T-helper 2 cell treated with Interferon-gamma antibody and Interleukin-4, amounts not matched to agents 5 μg/mL and 100 μg/mL, for 36 hours (primary cell): ENCODE data around the gene TDRD12.
"Not testable (repeated sequence)": the region's sequence is repeated elsewhere in the genome, so short reads cannot be mapped to it uniquely, and the experiment has no call there.

Experiments
- DNase-seq: peaks from one replicate; pipeline ENCODE4 v3.0.0; 2021; ENCODE audit warnings: low spot score
- H3K27ac Mint-ChIP-seq: one replicate; pipeline ENCODE4 v1.8.0; 2021; ENCODE audit warnings: mild to moderate bottlenecking, mixed read lengths
- H3K27me3 Mint-ChIP-seq: one replicate; pipeline ENCODE4 v1.8.0; 2021; ENCODE audit warnings: low read depth, mixed read lengths
- H3K36me3 Mint-ChIP-seq: one replicate; pipeline ENCODE4 v1.8.0; 2021; ENCODE audit warnings: low read depth, mixed read lengths
- H3K4me1 Mint-ChIP-seq: one replicate; pipeline ENCODE4 v1.8.0; 2021; ENCODE audit warnings: low read depth, mixed read lengths
- H3K4me3 Mint-ChIP-seq: one replicate; pipeline ENCODE4 v1.8.0; 2022; ENCODE audit warnings: mild to moderate bottlenecking, moderate library complexity, mixed read lengths
- H3K9me3 Mint-ChIP-seq: one replicate; pipeline ENCODE4 v1.8.0; 2021; ENCODE audit warnings: mixed read lengths

The TDRD12 gene

GRCh38 chr19:32704006-32704405, 15.6 kb upstream of the TDRD12 start:
- not testable (repeated sequence) for H3K4me3 Mint-ChIP-seq

DNA sequence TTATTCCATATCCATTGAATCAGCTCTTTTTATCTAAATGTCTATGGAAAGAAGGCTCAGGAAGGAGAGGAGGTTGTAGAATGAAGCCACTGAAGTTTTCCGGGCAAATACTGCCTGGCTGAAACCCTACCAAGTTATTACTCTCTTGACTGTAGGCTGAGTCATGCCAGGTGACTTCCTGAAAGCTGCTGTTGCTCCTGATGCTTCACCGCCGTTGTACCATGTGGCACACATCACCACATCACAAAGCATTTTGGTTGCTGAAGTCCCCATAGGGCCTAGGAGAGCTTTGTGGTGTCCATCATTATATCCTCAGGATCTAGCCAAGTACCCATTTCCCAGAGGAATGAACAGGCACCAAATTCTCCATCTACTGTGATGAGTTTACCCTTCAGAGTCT, 11.1 kb upstream of the TDRD12 start:
- peak overlapping the region; percentile 54 for H3K27ac Mint-ChIP-seq
- DNase-seq = peak; percentile 20
- H3K27me3 Mint-ChIP-seq = no peaks in the 10 kb centered on the region
- peaks cover 11% of the 10 kb centered on the region for H3K4me1 Mint-ChIP-seq
- H3K9me3 Mint-ChIP-seq = peaks cover 13% of the 10 kb centered on the region
- peaks cover 65% of the 10 kb centered on the region for H3K36me3 Mint-ChIP-seq
- H3K4me3 Mint-ChIP-seq = no peak overlapping the region

More at GRCh38 chr19:32704006-32704405, 15.6 kb upstream of the TDRD12 start:
- not testable (repeated sequence) for H3K27me3 Mint-ChIP-seq, H3K27ac Mint-ChIP-seq, DNase-seq
- Mint-ChIP-seq H3K4me1 (peaks cover 12% of the 10 kb centered on the region), H3K9me3 (peaks cover 26% of the 10 kb centered on the region), H3K36me3 (peaks cover 82% of the 10 kb centered on the region)

- H3K4me1 Mint-ChIP-seq = peaks cover 11% of the 10 kb centered on the region
- H3K9me3 Mint-ChIP-seq = peaks cover 9% of the 10 kb centered on the region
- no peak overlapping the region for H3K4me3 Mint-ChIP-seq
- H3K27ac Mint-ChIP-seq = peak overlapping the region; percentile 54
- no peak for DNase-seq
- peaks cover 64% of the 10 kb centered on the region for H3K36me3 Mint-ChIP-seq
- no peaks in the 10 kb centered on the region for H3K27me3 Mint-ChIP-seq
These were observed 10.5 kb upstream of the TDRD12 start for GRCh38 chr19:32709032-32709431.

DNA sequence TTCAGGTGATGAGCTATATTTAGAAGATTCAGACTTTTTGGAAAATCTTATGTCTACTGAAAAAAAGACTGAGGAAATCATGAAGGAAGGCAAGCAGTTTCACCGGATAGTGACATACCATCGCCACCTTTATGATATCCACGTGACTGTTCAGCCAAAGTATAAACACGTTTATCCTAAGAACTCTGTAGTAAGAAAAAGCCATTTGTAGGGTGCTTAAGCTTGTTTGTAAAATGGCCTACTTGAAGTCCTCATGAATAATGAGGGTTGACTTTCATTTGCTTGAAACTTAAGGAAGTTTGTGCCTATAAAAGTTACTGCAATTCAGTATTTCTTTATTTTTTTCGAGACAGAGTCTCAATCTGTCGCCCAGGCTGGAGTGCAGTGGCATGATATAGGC, 7.8 kb upstream of the TDRD12 start:
- peaks cover 52% of the 10 kb centered on the region for H3K36me3 Mint-ChIP-seq
- H3K4me1 Mint-ChIP-seq = peaks cover 10% of the 10 kb centered on the region
- no peak for DNase-seq
- H3K27me3 Mint-ChIP-seq = no peaks in the 10 kb centered on the region
- no peak overlapping the region for H3K4me3 Mint-ChIP-seq
- H3K27ac Mint-ChIP-seq = no peak overlapping the region
- H3K9me3 Mint-ChIP-seq = no peaks in the 10 kb centered on the region

DNA sequence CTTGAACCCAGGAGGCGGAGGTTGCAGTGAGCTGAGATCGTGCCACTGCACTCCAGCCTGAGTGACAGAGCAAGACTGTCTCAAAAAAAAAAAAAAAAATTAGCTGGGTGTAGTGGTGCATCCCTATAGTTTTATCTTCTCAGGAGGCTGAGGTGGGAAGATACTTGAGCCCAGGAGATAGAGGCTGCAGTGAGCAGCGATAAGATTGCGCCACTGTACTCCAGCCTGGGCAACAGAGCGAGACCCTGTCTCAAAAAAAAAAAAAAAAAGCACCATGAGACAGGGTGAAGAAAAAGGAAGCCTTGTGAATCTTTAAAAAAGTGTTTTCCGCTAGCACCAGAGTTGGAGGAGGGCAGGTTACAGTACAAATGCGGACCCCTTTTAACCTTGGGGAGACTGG, 3.4 kb upstream of the TDRD12 start:
- not testable (repeated sequence) for DNase-seq, H3K27ac Mint-ChIP-seq, H3K9me3 Mint-ChIP-seq, H3K4me1 Mint-ChIP-seq, H3K27me3 Mint-ChIP-seq, H3K4me3 Mint-ChIP-seq
- peaks cover 27% of the 10 kb centered on the region for H3K36me3 Mint-ChIP-seq

DNA sequence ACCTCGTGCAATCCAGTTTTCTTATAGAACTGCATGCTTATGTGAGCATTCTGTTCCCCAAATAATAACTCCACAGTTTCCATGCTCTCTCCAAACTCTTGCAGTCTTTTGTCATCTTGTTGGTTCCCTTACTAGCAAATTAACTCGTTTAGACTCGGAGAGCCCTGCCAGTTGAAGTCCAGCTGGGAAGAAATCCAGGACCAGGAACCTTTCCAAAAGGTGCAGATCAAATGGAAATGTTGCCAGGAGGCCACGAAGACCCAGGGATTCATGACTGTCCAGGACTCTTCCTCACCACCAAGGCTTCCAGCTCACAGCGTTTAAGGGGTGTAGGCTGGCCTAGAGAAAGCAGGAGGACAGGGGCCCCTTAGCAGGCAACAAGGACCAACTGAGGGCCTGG, 2.1 kb upstream of the TDRD12 start:
- no peak for DNase-seq
- no peaks in the 10 kb centered on the region for H3K4me1 Mint-ChIP-seq
- H3K9me3 Mint-ChIP-seq = no peaks in the 10 kb centered on the region
- H3K4me3 Mint-ChIP-seq = no peak overlapping the region
- no peak overlapping the region for H3K27ac Mint-ChIP-seq
- no peaks in the 10 kb centered on the region for H3K27me3 Mint-ChIP-seq
- H3K36me3 Mint-ChIP-seq = peaks cover 22% of the 10 kb centered on the region

DNA sequence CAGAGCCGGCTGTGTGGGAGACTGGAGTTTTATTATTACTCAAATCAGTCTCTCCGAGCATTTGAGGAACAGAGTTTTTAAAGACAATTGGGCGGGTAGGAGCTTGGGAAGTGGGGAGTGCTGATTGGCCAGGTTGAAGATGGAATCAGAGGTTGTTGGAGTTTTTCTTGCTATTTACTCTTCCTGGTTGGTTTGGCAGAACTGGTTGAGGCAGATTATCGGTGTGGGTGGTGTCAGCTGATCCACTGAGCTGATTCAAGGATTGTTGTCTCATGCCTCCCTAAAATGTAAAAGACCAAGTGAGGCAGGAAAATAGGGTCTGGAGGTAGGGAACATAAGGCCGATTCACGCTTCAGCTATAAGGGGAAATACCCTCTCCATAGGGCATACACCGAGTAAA, 1.3 kb upstream of the TDRD12 start:
- no peaks in the 10 kb centered on the region for H3K9me3 Mint-ChIP-seq
- DNase-seq = no peak
- H3K4me1 Mint-ChIP-seq = no peaks in the 10 kb centered on the region
- H3K36me3 Mint-ChIP-seq = peaks cover 16% of the 10 kb centered on the region
- H3K4me3 Mint-ChIP-seq = no peak overlapping the region
- H3K27ac Mint-ChIP-seq = no peak overlapping the region
- H3K27me3 Mint-ChIP-seq = no peaks in the 10 kb centered on the region

- H3K4me1 Mint-ChIP-seq = no peaks in the 10 kb centered on the region
- no peaks in the 10 kb centered on the region for H3K9me3 Mint-ChIP-seq
- H3K36me3 Mint-ChIP-seq = peaks cover 3% of the 10 kb centered on the region
- H3K27ac Mint-ChIP-seq = no peak overlapping the region
- DNase-seq = no peak
- no peaks in the 10 kb centered on the region for H3K27me3 Mint-ChIP-seq
- H3K4me3 Mint-ChIP-seq = no peak overlapping the region
These were observed 809 bp downstream of the TDRD12 start for GRCh38 chr19:32720216-32720935.

DNA sequence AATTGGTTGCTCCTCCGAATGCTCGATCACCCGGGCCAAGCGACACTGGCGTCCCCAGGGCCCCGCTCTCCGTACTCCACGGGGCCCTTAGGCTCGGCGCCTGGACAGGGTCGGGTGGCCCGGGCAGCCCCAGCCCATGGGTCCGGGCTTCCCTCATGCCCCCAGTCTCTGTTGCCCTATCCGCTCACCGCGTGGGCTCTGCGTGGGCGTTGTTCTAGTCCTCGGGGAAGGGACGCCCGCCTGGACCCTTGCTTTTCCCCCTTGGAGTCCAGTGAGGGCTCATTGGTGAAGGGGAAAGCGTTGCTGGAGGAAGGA, 1.3 kb downstream of the TDRD12 start:
- H3K9me3 Mint-ChIP-seq = no peaks in the 10 kb centered on the region
- peaks cover 3% of the 10 kb centered on the region for H3K36me3 Mint-ChIP-seq
- H3K27me3 Mint-ChIP-seq = no peaks in the 10 kb centered on the region
- no peak overlapping the region for H3K27ac Mint-ChIP-seq
- no peaks in the 10 kb centered on the region for H3K4me1 Mint-ChIP-seq
- no peak for DNase-seq
- H3K4me3 Mint-ChIP-seq = no peak overlapping the region

- no peaks in the 10 kb centered on the region for H3K9me3 Mint-ChIP-seq
- H3K27ac Mint-ChIP-seq = no peak overlapping the region
These were observed 16.4 kb downstream of the TDRD12 start for GRCh38 chr19:32735936-32736335.

GRCh38 chr19:32743021-32743420, 23.5 kb downstream of the TDRD12 start:
- no peaks in the 10 kb centered on the region for H3K9me3 Mint-ChIP-seq

More at GRCh38 chr19:32735936-32736335, 16.4 kb downstream of the TDRD12 start:
- H3K27me3 Mint-ChIP-seq = peaks cover 2% of the 10 kb centered on the region
- no peaks in the 10 kb centered on the region for H3K36me3 Mint-ChIP-seq
- no peak for DNase-seq
- no peaks in the 10 kb centered on the region for H3K4me1 Mint-ChIP-seq
- no peak overlapping the region for H3K4me3 Mint-ChIP-seq

DNA sequence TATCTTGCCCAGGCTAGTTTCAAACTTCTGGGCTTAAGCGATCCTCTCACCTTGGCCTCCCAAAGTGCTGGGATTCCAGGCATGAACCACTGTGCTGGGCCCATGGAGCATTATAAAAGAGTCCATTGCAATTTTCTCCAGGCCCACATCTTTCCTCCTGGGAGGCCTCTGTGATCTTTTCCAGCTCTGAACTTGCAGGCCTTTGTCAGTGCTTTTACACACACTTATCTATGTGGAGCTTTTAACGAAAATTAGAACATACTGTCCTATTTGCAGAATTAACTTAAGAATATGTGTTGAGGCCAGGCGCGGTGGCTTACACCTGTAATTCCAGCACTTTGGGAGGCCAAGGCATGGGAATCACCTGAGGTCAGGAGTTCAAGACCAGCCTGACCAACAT, 23.9 kb downstream of the TDRD12 start:
- Mint-ChIP-seq H3K36me3 (no peaks in the 10 kb centered on the region), H3K4me1 (no peaks in the 10 kb centered on the region), H3K9me3 (no peaks in the 10 kb centered on the region), H3K27me3 (peaks cover 2% of the 10 kb centered on the region), H3K4me3 (no peak overlapping the region), H3K27ac (no peak overlapping the region)
- DNase-seq = no peak

More at GRCh38 chr19:32743021-32743420, 23.5 kb downstream of the TDRD12 start:
- H3K36me3 Mint-ChIP-seq = no peaks in the 10 kb centered on the region
- no peak overlapping the region for H3K4me3 Mint-ChIP-seq
- peaks cover 1% of the 10 kb centered on the region for H3K27me3 Mint-ChIP-seq
- DNase-seq = no peak
- H3K27ac Mint-ChIP-seq = no peak overlapping the region
- no peaks in the 10 kb centered on the region for H3K4me1 Mint-ChIP-seq

- no peak for DNase-seq
- Mint-ChIP-seq H3K36me3 (no peaks in the 10 kb centered on the region), H3K27me3 (peaks cover 10% of the 10 kb centered on the region), H3K9me3 (no peaks in the 10 kb centered on the region), H3K4me3 (no peak overlapping the region), H3K27ac (no peak overlapping the region), H3K4me1 (no peaks in the 10 kb centered on the region)
These were observed 25.2 kb downstream of the TDRD12 start for GRCh38 chr19:32744555-32745325.

GRCh38 chr19:32745594-32746251, 26.2 kb downstream of the TDRD12 start:
- H3K27ac Mint-ChIP-seq, DNase-seq, H3K9me3 Mint-ChIP-seq, H3K36me3 Mint-ChIP-seq, H3K4me3 Mint-ChIP-seq, H3K4me1 Mint-ChIP-seq: not testable (repeated sequence)
- peaks cover 17% of the 10 kb centered on the region for H3K27me3 Mint-ChIP-seq
